Mesenchymal stem cell (in vitro differentiated cells and primary cell): ENCODE measurements around the gene ARHGAP6.

ENCODE experiments used
- DNase-seq: peaks from one replicate; pipeline ENCODE4 v3.0.0-alpha.2; 2013
- H2AFZ ChIP-seq: one replicate; pipeline ENCODE4 v1.6.1; 2013; ENCODE audit warnings: low read depth, mild to moderate bottlenecking, control low read depth, inconsistent platforms, low read length, moderate library complexity
- H2AK5ac ChIP-seq: 2 replicates; pipeline ENCODE4 v1.6.1; 2013; ENCODE audit warnings: low read length, moderate library complexity, mild to moderate bottlenecking, inconsistent platforms; ENCODE audit not compliant: severe bottlenecking
- H2BK120ac ChIP-seq: one replicate; pipeline ENCODE4 v1.6.1; 2013; ENCODE audit warnings: low read depth, mild to moderate bottlenecking, inconsistent platforms, low read length, moderate library complexity
- H2BK12ac ChIP-seq, 2 experiments: one replicate each; pipeline ENCODE4 v1.6.1; 2013; ENCODE audit warnings: inconsistent platforms in 2 of 2, low read length in 2 of 2, mild to moderate bottlenecking in 2 of 2, moderate library complexity in 2 of 2, control low read depth in 1 of 2
- H2BK15ac ChIP-seq: one replicate; pipeline ENCODE4 v1.6.1; 2013; ENCODE audit warnings: mild to moderate bottlenecking, low read depth, inconsistent platforms; ENCODE audit not compliant: poor library complexity, severe bottlenecking
- H2BK5ac ChIP-seq: 2 replicates; pipeline ENCODE4 v1.6.1; 2013; ENCODE audit warnings: low read depth, mild to moderate bottlenecking, low read length, control low read depth, inconsistent platforms; ENCODE audit not compliant: poor library complexity, severe bottlenecking
- H3K14ac ChIP-seq, 2 experiments: one replicate each; pipeline ENCODE4 v1.6.1; 2013; ENCODE audit warnings: inconsistent platforms in 2 of 2, low read length in 2 of 2, control low read depth in 1 of 2, mild to moderate bottlenecking in 1 of 2, moderate library complexity in 1 of 2
- H3K18ac ChIP-seq, 2 experiments: one replicate each; pipeline ENCODE4 v1.6.1; 2013; ENCODE audit warnings: inconsistent platforms in 2 of 2, low read length in 2 of 2, control low read depth in 1 of 2, low read depth in 1 of 2, mild to moderate bottlenecking in 1 of 2
- H3K23ac ChIP-seq, 2 experiments: one replicate each; pipeline ENCODE4 v1.6.1; 2013; ENCODE audit warnings: inconsistent platforms in 2 of 2, low read length in 2 of 2, mild to moderate bottlenecking in 2 of 2, moderate library complexity in 2 of 2, control low read depth in 1 of 2
- H3K27ac ChIP-seq: 2 replicates; pipeline ENCODE4 v1.5.1; 2013; ENCODE audit warnings: mild to moderate bottlenecking, moderate library complexity, low read length, control low read depth, inconsistent platforms; ENCODE audit not compliant: poor library complexity, severe bottlenecking
- H3K27me3 ChIP-seq, 2 experiments: 2 replicates each; pipeline versions ENCODE4 v1.6.1 to v1.7.0; 2013; ENCODE audit warnings: low read length in 2 of 2, mild to moderate bottlenecking in 2 of 2, moderate library complexity in 2 of 2, control low read depth in 1 of 2, inconsistent platforms in 1 of 2; ENCODE audit not compliant: control insufficient read depth in 1 of 2, insufficient read depth in 1 of 2
- H3K36me3 ChIP-seq, 2 experiments: 2 replicates each; pipeline versions ENCODE4 v1.6.1 to v1.7.0; 2013; ENCODE audit warnings: low read length in 2 of 2, control low read depth in 1 of 2, inconsistent platforms in 1 of 2, low read depth in 1 of 2, mild to moderate bottlenecking in 1 of 2; ENCODE audit not compliant: insufficient read depth in 2 of 2, control insufficient read depth in 1 of 2
- H3K4ac ChIP-seq, 2 experiments: one replicate each; pipeline ENCODE4 v1.6.1; 2013; ENCODE audit warnings: inconsistent platforms in 2 of 2, low read length in 2 of 2, mild to moderate bottlenecking in 2 of 2, moderate library complexity in 2 of 2, control low read depth in 1 of 2, low read depth in 1 of 2
- H3K4me1 ChIP-seq: 2 replicates; pipeline ENCODE4 v1.6.1; 2013; ENCODE audit warnings: low read depth, low read length, control low read depth; ENCODE audit not compliant: control insufficient read depth, insufficient read depth
- H3K4me2 ChIP-seq: 2 replicates; pipeline ENCODE4 v1.6.1; 2013; ENCODE audit warnings: low read length, mild to moderate bottlenecking, inconsistent platforms; ENCODE audit not compliant: poor library complexity, severe bottlenecking
- H3K4me3 ChIP-seq, 2 experiments: 2 replicates each; pipeline versions ENCODE4 v1.5.1 to v1.7.0; 2013; ENCODE audit warnings: low read length in 2 of 2, mild to moderate bottlenecking in 2 of 2, control low read depth in 1 of 2, low read depth in 1 of 2; ENCODE audit not compliant: insufficient read depth in 1 of 2
- H3K79me1 ChIP-seq: replicated peaks from 2 replicates; pipeline ENCODE4 v1.6.1; 2013; ENCODE audit warnings: mild to moderate bottlenecking, control low read depth, low read length, inconsistent platforms; ENCODE audit not compliant: poor library complexity, severe bottlenecking
- H3K9ac ChIP-seq: 2 replicates; pipeline ENCODE4 v1.7.0; 2013; ENCODE audit warnings: mild to moderate bottlenecking, low read length, moderate library complexity
- H3K9me3 ChIP-seq: 2 replicates; pipeline ENCODE4 v1.7.0; 2013; ENCODE audit warnings: mild to moderate bottlenecking, low read length; ENCODE audit not compliant: control insufficient read depth
- H4K8ac ChIP-seq: one replicate; pipeline ENCODE4 v1.6.1; 2013; ENCODE audit warnings: inconsistent platforms, mild to moderate bottlenecking, low read length, moderate library complexity
- H4K91ac ChIP-seq: one replicate; pipeline ENCODE4 v1.6.1; 2013; ENCODE audit warnings: mild to moderate bottlenecking, low read length, inconsistent platforms
- WGBS: methylation state at CpG from one replicate; pipeline ENCODE4 v1.1.7; 2013; ENCODE audit warnings: mixed read lengths; 5-methylcytosine and 5-hydroxymethylcytosine counted together

The ARHGAP6 gene

DNA sequence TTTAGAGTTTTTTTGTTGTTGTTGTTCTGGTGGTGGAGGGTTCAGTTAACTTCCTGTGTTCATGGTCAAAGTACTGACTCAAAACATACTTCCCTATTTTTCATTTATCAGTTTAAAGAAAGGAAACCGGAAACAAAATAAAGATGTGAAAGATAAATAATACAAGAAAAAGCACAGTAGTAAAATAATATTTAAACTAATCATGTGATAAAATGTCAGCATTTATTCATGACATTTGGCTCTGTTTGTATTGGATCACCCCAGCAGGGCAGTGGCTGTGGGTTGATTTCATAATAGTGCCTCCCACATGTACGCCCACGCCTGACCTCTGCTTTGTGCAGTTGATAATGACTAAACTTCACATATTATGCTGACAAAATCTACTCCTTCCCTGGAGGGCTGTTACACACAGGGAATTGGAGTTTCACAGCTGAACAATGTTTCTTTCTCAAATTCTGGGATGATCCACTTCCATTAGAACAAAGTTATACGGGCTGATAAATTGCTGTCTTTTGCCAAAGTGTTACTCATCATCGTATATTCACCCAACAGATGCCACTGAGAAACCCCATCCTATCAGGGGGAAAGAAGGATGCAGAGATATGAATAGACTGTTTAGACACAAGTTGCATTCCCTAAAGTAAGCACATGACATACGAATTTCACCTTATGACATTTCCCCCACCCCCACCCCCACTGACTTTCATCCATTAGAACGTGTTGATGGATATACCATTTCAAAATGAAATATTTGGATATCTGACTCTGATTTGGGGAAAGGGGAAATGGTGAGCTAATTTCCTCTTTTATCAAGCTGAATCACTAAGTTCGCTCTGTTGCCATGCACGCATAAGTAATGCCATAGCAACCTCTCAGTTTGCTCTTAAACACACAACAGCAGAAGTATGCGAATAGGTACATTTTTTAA is 324.2 kb downstream of the ARHGAP6 start:
- Histone ChIP-seq H4K91ac (no peak overlapping the region), H2AFZ (no peak overlapping the region), H3K9me3 (no peaks in the 10 kb centered on the region), H3K23ac (no peak overlapping the region), H3K14ac (no peak overlapping the region), H3K4me3 (no peak overlapping the region), H2BK5ac (no peak overlapping the region), H3K4me2 (no peak overlapping the region), H2BK120ac (no peak overlapping the region), H2AK5ac (no peak overlapping the region), H3K4me1 (no peaks in the 10 kb centered on the region), H3K9ac (peak overlapping the region; percentile 93), H2BK15ac (no peak overlapping the region), H3K27me3 (no peaks in the 10 kb centered on the region), H3K79me1 (no peaks in the 10 kb centered on the region), H3K4ac (no peak overlapping the region), H4K8ac (no peak overlapping the region), H3K27ac (no peak overlapping the region), H3K18ac (no peak overlapping the region), H2BK12ac (no peak overlapping the region), H3K36me3 (no peaks in the 10 kb centered on the region)
- DNase-seq, result peak; percentile 86
- 0% methylated on average over 2 of the region's 10 CpGs for WGBS

DNA sequence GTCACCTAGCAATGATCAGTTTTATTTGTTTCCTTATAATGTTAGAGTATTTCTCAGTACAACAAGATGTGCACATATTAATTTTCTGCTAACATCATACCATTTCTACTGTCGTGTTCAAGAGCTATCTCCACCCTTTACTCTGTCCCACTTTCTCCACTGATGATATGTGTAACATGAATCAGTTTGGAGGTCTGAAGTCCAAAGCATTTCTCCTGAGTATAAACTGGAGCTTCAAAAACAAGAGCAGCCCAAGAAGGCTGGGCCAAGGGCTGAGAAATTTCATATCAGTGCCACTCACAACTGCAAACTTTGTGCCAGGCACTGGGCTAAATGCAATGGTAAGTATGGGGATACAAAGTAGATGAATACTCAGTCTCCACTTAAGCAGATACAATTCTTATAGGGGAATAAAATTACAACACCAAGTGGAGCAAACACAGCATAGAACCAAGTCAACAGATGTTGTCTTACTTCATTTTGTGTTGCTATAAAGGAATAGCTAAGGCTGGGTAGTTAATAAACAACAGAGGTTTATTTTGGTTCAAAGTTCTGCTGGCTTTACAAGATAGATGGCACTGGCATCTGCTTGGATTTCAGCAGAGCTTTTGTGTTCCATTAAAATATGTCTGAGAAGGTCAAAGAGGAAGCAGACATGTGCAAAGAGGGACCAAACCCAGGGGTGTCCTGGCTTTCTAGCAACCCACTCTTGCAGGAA is 328.3 kb downstream of the ARHGAP6 start:
- Histone ChIP-seq H2BK12ac (no peak overlapping the region), H2BK5ac (no peak overlapping the region), H2AK5ac (no peak overlapping the region), H3K4me1 (no peaks in the 10 kb centered on the region), H3K27ac (no peak overlapping the region), H3K36me3 (no peaks in the 10 kb centered on the region), H3K23ac (no peak overlapping the region), H3K79me1 (no peaks in the 10 kb centered on the region), H3K4me3 (no peak overlapping the region), H3K18ac (no peak overlapping the region), H3K9ac (no peak overlapping the region), H3K14ac (no peak overlapping the region), H3K9me3 (no peaks in the 10 kb centered on the region), H2BK15ac (no peak overlapping the region), H3K27me3 (no peaks in the 10 kb centered on the region), H2BK120ac (no peak overlapping the region), H3K4me2 (no peak overlapping the region), H3K4ac (no peak overlapping the region), H4K91ac (no peak overlapping the region), H4K8ac (no peak overlapping the region), H2AFZ (no peak overlapping the region)
- no CpG with 5 or more reads among the region's 1 CpG for WGBS
- DNase-seq, result no peak

DNA sequence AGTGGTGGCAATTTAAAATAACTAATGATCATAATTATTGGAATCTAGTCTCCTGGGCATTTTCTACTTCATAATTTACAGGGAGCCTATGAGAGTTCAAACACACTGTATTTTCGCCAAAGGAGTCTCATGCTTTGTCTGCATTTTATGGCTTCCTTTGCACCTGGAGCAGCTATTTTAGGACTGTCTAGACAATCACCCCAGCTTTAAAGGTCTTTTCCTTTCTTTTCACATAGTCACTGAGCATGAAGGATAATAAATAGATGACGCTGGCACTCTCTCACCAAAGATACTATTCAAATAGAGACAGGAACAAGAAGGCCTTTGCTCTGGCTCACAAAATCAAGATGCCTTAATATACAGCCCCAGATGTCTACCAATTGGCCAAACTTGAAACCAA is 329.5 kb downstream of the ARHGAP6 start:
- H2BK120ac ChIP-seq, result no peak overlapping the region
- no peak overlapping the region for H3K9ac ChIP-seq
- no peak overlapping the region for H2BK5ac ChIP-seq
- H3K18ac ChIP-seq, result no peak overlapping the region
- H3K36me3 ChIP-seq, result no peaks in the 10 kb centered on the region
- no peak overlapping the region for H4K91ac ChIP-seq
- no peak overlapping the region for H3K4ac ChIP-seq
- H2AK5ac ChIP-seq, result no peak overlapping the region
- DNase-seq, result no peak
- WGBS, result 94% methylated on average over 2 of the region's 2 CpGs
- H3K23ac ChIP-seq, result no peak overlapping the region
- no peak overlapping the region for H3K4me3 ChIP-seq
- H3K4me2 ChIP-seq, result no peak overlapping the region
- H3K9me3 ChIP-seq, result no peaks in the 10 kb centered on the region
- no peaks in the 10 kb centered on the region for H3K79me1 ChIP-seq
- no peak overlapping the region for H3K14ac ChIP-seq
- H2BK12ac ChIP-seq, result no peak overlapping the region
- H2AFZ ChIP-seq, result no peak overlapping the region
- H2BK15ac ChIP-seq, result no peak overlapping the region
- no peak overlapping the region for H4K8ac ChIP-seq
- no peaks in the 10 kb centered on the region for H3K27me3 ChIP-seq
- no peaks in the 10 kb centered on the region for H3K4me1 ChIP-seq
- no peak overlapping the region for H3K27ac ChIP-seq

DNA sequence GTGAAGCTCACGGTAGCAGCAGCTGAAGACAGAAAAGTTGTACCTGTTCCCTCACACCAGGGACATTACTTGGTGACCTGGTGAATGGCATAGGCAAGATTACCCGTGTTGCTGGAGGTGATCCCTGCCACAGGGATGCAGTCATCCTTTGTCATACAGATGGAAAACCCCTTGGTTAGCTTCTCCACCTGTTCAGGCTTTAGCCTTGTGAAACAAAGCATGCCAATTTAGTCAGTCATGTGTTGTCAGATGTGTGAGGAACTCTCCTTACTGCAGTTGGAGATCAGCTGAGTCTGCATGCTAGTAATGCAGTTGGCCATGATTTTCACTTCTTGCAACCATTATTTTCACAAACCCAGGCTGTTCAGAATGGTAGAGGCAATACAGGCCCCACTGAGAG is 331.6 kb downstream of the ARHGAP6 start:
- no peaks in the 10 kb centered on the region for H3K27me3 ChIP-seq
- H3K9me3 ChIP-seq, result no peaks in the 10 kb centered on the region
- H3K4ac ChIP-seq, result no peak overlapping the region
- no peak overlapping the region for H2BK5ac ChIP-seq
- H4K8ac ChIP-seq, result no peak overlapping the region
- H3K4me2 ChIP-seq, result no peak overlapping the region
- H3K18ac ChIP-seq, result no peak overlapping the region
- H3K79me1 ChIP-seq, result no peaks in the 10 kb centered on the region
- no peaks in the 10 kb centered on the region for H3K36me3 ChIP-seq
- H3K23ac ChIP-seq, result no peak overlapping the region
- no peak overlapping the region for H3K14ac ChIP-seq
- no peak overlapping the region for H2BK120ac ChIP-seq
- H2BK15ac ChIP-seq, result no peak overlapping the region
- no peak overlapping the region for H2BK12ac ChIP-seq
- no peaks in the 10 kb centered on the region for H3K4me1 ChIP-seq
- H2AFZ ChIP-seq, result no peak overlapping the region
- no peak overlapping the region for H4K91ac ChIP-seq
- H2AK5ac ChIP-seq, result no peak overlapping the region
- no peak overlapping the region for H3K9ac ChIP-seq
- 75% methylated on average over 2 of the region's 2 CpGs for WGBS
- no peak overlapping the region for H3K27ac ChIP-seq
- no peak for DNase-seq
- H3K4me3 ChIP-seq, result no peak overlapping the region
